Measurements from ENCODE around the gene SLC35E4. TPM values are rescaled to one million over a fixed set of nuclear protein-coding genes. Genes with fewer than 3 reads are reported as not detected.
"Not testable (repeated sequence)": the region's sequence is repeated elsewhere in the genome, so short reads cannot be mapped to it uniquely, and the experiment has no call there.

SLC35E4 gene, protein sequence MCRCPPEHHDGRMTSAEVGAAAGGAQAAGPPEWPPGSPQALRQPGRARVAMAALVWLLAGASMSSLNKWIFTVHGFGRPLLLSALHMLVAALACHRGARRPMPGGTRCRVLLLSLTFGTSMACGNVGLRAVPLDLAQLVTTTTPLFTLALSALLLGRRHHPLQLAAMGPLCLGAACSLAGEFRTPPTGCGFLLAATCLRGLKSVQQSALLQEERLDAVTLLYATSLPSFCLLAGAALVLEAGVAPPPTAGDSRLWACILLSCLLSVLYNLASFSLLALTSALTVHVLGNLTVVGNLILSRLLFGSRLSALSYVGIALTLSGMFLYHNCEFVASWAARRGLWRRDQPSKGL
- polyA plus RNA-seq (2013): 1.2 TPM

DNA sequence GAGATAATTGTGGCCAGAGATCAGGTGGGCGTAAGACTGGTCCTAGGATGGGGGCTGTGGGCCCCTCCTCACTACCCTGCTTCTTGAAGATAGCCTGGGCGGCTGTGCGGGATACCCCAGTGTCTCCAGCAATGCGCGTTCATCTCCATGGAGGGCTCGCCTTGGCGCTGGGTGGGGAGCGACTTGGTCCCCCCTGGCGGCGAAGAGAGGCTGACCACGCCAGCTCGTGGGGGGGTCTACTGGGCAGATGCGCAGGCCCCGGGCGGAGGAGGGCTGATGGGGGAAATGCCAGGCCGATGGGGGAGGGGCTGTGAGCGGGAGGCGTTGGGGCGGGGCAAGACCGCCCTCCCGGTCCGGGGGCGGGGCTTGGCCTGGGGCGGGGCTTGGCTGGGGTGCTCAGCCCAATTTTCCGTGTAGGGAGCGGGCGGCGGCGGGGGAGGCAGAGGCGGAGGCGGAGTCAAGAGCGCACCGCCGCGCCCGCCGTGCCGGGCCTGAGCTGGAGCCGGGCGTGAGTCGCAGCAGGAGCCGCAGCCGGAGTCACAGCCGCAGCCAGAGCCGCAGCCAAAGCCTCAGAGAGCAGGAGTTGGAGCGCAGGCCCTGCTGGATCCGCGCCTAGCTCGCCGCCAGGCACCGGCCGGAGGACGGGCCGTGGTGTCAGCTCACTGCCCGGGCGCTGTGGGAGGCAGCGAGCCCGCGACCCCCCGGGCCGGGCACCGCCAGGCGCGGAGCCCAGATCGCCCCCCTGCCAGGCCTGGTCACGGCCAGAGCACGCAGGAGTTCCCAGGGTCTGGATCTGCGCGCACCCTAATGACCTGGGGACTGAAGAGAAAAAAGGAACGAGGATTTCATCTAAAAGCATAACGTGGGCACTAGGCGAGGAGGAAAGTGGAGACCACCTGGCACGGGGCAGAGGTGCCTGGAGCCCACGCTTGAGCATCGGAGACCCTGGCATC is at the start of gene SLC35E4:
SLC35E4 (plus strand) TSS at position 509 of the 953 bp plus-strand sequence. CDS start 670 bp downstream, outside the sequence.
- POLR2A ChIA-PET: interaction anchor here (0.6 to 1.3 kb wide), 4 partner anchors 59 to 586 kb away, joined by 3 to 10 read pairs (median 5); partner anchors contain the start of gene OSBP2
- CTCF ChIA-PET: interaction anchor here (0.6 to 7.6 kb wide), 25 partner anchors 8 to 458 kb away, joined by 3 to 160 read pairs (median 5); partner anchors contain the start of gene DUSP18
- Histone ChIP-seq H3K9me3 (ENCODE audit: control extremely low read depth in 1 of 5, control insufficient read depth in 4 of 5, insufficient read depth in 2 of 5, low read depth in 1 of 5, low read length in 4 of 5) (peaks cover 0 to 2% (median 0%) of the 10 kb centered on the region in 5 experiments), H3K27ac (ENCODE audit: insufficient read depth in 1 of 2, low read depth in 1 of 2, low read length in 2 of 2, poor library complexity in 1 of 2, severe bottlenecking in 2 of 2) (peak within 1 kb of the TSS in 1 of 2 experiments; percentile 58), H3K4me1 (ENCODE audit: control extremely low read depth in 1 of 4, control insufficient read depth in 4 of 4, insufficient read depth in 4 of 4, low read length in 3 of 4) (peaks cover 0 to 24% (median 23%) of the 10 kb centered on the region in 4 experiments), H3K36me3 (ENCODE audit: control insufficient read depth in 4 of 4, insufficient read depth in 4 of 4, low read length in 3 of 4) (no peaks in the 10 kb centered on the region), H3K27me3 (replicated peaks in 2 of 5; ENCODE audit: control insufficient read depth in 4 of 5, insufficient read depth in 5 of 5, low read length in 4 of 5) (no peaks in the 10 kb centered on the region), H3K4me3 (ENCODE audit: control insufficient read depth in 1 of 7, extremely low read depth in 1 of 7, insufficient read depth in 4 of 7, low read depth in 2 of 7, low read length in 6 of 7) (peak within 1 kb of the TSS; percentile 37 to 81 (median 68))
- WGBS (ENCODE audit: insufficient coverage): 1% methylated on average over 46 of the region's 75 CpGs
- peak; percentile 85 to 87 (median 86) for DNase-seq

DNA sequence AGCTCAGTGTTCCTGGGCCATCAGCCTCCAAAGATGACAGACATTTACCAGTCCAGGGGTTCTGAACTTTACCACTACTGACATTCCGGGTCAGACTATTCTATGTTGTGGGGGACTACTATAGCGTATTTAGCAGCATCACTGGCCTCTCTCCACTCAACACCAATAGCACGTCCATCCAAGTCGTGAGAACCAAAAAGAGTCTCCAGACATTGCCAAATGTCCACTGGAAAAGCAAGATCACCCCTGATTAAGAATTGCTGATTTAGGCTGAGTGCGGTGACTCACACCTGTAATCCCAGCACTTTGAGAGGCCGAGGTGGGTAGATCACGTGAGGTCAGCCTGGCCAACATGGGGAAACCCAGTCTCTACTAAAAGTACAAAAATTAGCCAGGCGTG is 49.2 kb upstream of the SLC35E4 start:
- WGBS (ENCODE audit: insufficient coverage): 97% methylated on average over 8 of the region's 8 CpGs
- H3K36me3 ChIP-seq (ENCODE audit: control insufficient read depth in 4 of 4, insufficient read depth in 4 of 4, low read length in 3 of 4): peaks cover 25 to 81% (median 67%) of the 10 kb centered on the region in 4 experiments
- no peaks in the 10 kb centered on the region for H3K27me3 ChIP-seq (replicated peaks in 2 of 5; ENCODE audit: control insufficient read depth in 4 of 5, insufficient read depth in 5 of 5, low read length in 4 of 5)
- H3K9me3 ChIP-seq (ENCODE audit: control extremely low read depth in 1 of 5, control insufficient read depth in 4 of 5, insufficient read depth in 2 of 5, low read depth in 1 of 5, low read length in 4 of 5): no peaks in the 10 kb centered on the region
- CTCF ChIA-PET: no interaction called here
- H3K27ac ChIP-seq (ENCODE audit: insufficient read depth in 1 of 2, low read depth in 1 of 2, low read length in 2 of 2, poor library complexity in 1 of 2, severe bottlenecking in 2 of 2): no peak overlapping the region
- no peak overlapping the region for H3K4me3 ChIP-seq (ENCODE audit: control insufficient read depth in 1 of 7, extremely low read depth in 1 of 7, insufficient read depth in 4 of 7, low read depth in 2 of 7, low read length in 6 of 7)
- POLR2A ChIA-PET: no interaction called here
- H3K4me1 ChIP-seq (ENCODE audit: control extremely low read depth in 1 of 4, control insufficient read depth in 4 of 4, insufficient read depth in 4 of 4, low read length in 3 of 4): peaks cover 10 to 15% (median 13%) of the 10 kb centered on the region in 4 experiments
- no peak for DNase-seq

DNA sequence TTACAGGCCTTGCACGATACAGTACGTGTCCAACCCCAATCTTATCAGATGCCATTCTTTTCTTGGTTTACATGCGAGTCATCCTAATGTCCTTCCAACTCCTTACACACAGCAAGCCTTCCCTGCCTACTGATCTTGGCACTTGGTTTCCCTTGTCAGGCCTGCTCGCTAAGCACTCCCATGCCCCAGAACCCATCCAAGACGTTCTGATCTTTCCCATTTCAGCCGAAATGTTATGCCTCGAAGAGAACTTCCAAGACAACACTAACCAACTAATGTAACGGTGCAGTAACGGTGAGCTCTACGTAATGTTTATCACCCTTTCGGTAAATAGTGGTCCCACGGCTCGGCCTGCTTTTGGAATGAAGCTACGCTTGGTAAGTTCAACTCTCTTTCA is 44.4 kb upstream of the SLC35E4 start:
- Histone ChIP-seq H3K27me3 (replicated peaks in 2 of 5; ENCODE audit: control insufficient read depth in 4 of 5, insufficient read depth in 5 of 5, low read length in 4 of 5) (peaks cover 0 to 2% (median 0%) of the 10 kb centered on the region in 5 experiments), H3K4me3 (ENCODE audit: control insufficient read depth in 1 of 7, extremely low read depth in 1 of 7, insufficient read depth in 4 of 7, low read depth in 2 of 7, low read length in 6 of 7) (peak overlapping the region; percentile 64 to 99 (median 84)), H3K9me3 (ENCODE audit: control extremely low read depth in 1 of 5, control insufficient read depth in 4 of 5, insufficient read depth in 2 of 5, low read depth in 1 of 5, low read length in 4 of 5) (no peaks in the 10 kb centered on the region), H3K4me1 (ENCODE audit: control extremely low read depth in 1 of 4, control insufficient read depth in 4 of 4, insufficient read depth in 4 of 4, low read length in 3 of 4) (peaks cover 13 to 18% (median 15%) of the 10 kb centered on the region in 4 experiments), H3K27ac (ENCODE audit: insufficient read depth in 1 of 2, low read depth in 1 of 2, low read length in 2 of 2, poor library complexity in 1 of 2, severe bottlenecking in 2 of 2) (peak overlapping the region; percentile 93 to 97), H3K36me3 (ENCODE audit: control insufficient read depth in 4 of 4, insufficient read depth in 4 of 4, low read length in 3 of 4) (peaks cover 11 to 34% (median 25%) of the 10 kb centered on the region in 4 experiments)
- WGBS (ENCODE audit: insufficient coverage): 7% methylated on average over 14 of the region's 14 CpGs
- ChIA-PET CTCF (interaction anchor here (1.7 to 2.0 kb wide), 2 partner anchors 10 to 13 kb away, joined by 4 to 7 read pairs; no protein-coding TSS in a partner anchor), POLR2A (interaction anchor here (0.6 to 1.0 kb wide), 3 partner anchors 17 to 215 kb away, joined by 4 to 5 read pairs (median 5); no protein-coding TSS in a partner anchor)
- DNase-seq: peak in 1 of 3 donors; percentile 32

DNA sequence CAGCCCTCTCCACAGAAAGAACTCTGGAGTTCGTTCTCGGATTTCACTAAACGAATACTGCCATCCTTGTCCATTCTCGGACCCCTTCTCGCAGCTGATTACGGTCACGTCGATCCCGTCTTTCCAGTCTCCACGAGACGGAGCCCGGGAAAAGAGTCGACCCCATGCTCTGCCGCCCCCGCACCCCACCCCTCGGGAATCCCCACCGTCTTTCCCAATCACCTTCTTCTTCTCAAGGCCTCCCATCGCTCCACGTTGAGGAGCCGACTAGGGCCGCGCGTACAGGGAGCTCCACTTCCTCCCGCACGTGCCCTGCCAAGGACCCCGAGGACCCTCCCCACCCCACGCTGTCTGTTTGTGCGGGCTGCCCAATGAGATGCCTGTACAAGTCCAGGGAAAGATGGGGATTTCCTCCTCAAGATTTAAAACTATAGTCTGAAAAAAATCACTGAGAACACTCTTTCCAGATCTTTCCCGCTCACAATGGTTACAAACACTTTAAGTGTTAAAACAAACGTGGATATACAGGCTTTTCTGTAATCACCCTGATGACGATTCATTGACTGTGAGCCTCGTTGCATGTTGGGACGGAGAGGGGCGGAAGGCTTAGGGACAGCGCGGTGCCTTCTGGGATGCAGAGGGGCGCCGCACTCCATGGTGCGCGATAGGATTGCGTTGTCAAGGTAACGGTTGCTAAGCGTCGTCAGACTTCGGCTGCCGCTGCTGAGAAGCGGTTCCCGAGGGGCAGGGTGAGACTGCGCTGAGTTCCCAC is 43.8 kb upstream of the SLC35E4 start, which contains the start of gene PES1:
PES1 (minus strand) TSS at position 323 of the 772 bp plus-strand sequence; CDS start at position 246, 77 bp downstream.
- Histone ChIP-seq H3K4me1 (ENCODE audit: control extremely low read depth in 1 of 4, control insufficient read depth in 4 of 4, insufficient read depth in 4 of 4, low read length in 3 of 4) (peaks cover 13 to 18% (median 15%) of the 10 kb centered on the region in 4 experiments), H3K36me3 (ENCODE audit: control insufficient read depth in 4 of 4, insufficient read depth in 4 of 4, low read length in 3 of 4) (peaks cover 9 to 28% (median 20%) of the 10 kb centered on the region in 4 experiments), H3K4me3 (ENCODE audit: control insufficient read depth in 1 of 7, extremely low read depth in 1 of 7, insufficient read depth in 4 of 7, low read depth in 2 of 7, low read length in 6 of 7) (peak within 1 kb of the TSS; percentile 64 to 99 (median 84)), H3K9me3 (ENCODE audit: control extremely low read depth in 1 of 5, control insufficient read depth in 4 of 5, insufficient read depth in 2 of 5, low read depth in 1 of 5, low read length in 4 of 5) (no peaks in the 10 kb centered on the region), H3K27me3 (replicated peaks in 2 of 5; ENCODE audit: control insufficient read depth in 4 of 5, insufficient read depth in 5 of 5, low read length in 4 of 5) (peaks cover 0 to 2% (median 0%) of the 10 kb centered on the region in 5 experiments), H3K27ac (ENCODE audit: insufficient read depth in 1 of 2, low read depth in 1 of 2, low read length in 2 of 2, poor library complexity in 1 of 2, severe bottlenecking in 2 of 2) (peak within 1 kb of the TSS; percentile 93 to 97)
- peak; percentile 99 to 100 (median 99) for DNase-seq
- POLR2A ChIA-PET: interaction anchor here (0.6 to 1.0 kb wide), 3 partner anchors 16 to 215 kb away, joined by 4 to 5 read pairs (median 5); no protein-coding TSS in a partner anchor
- CTCF ChIA-PET: interaction anchor here (1.0 to 2.0 kb wide), 3 partner anchors 9 to 13 kb away, joined by 3 to 7 read pairs (median 4); no protein-coding TSS in a partner anchor
- under 1% methylated on average over 38 of the region's 49 CpGs for WGBS (ENCODE audit: insufficient coverage)

- H3K9me3 ChIP-seq (ENCODE audit: control extremely low read depth in 1 of 5, control insufficient read depth in 4 of 5, insufficient read depth in 2 of 5, low read depth in 1 of 5, low read length in 4 of 5); DNase-seq; H3K27me3 ChIP-seq (replicated peaks in 2 of 5; ENCODE audit: control insufficient read depth in 4 of 5, insufficient read depth in 5 of 5, low read length in 4 of 5): not testable (repeated sequence)
- Histone ChIP-seq H3K27ac (ENCODE audit: insufficient read depth in 1 of 2, low read depth in 1 of 2, low read length in 2 of 2, poor library complexity in 1 of 2, severe bottlenecking in 2 of 2) (peak overlapping the region in 1 of 2 experiments; percentile 97), H3K4me3 (ENCODE audit: control insufficient read depth in 1 of 7, extremely low read depth in 1 of 7, insufficient read depth in 4 of 7, low read depth in 2 of 7, low read length in 6 of 7) (peak overlapping the region in 3 of 7 experiments; percentile 21 to 95 (median 49)), H3K4me1 (ENCODE audit: control extremely low read depth in 1 of 4, control insufficient read depth in 4 of 4, insufficient read depth in 4 of 4, low read length in 3 of 4) (peaks cover 13 to 18% (median 15%) of the 10 kb centered on the region in 4 experiments), H3K36me3 (ENCODE audit: control insufficient read depth in 4 of 4, insufficient read depth in 4 of 4, low read length in 3 of 4) (peaks cover 4 to 22% (median 16%) of the 10 kb centered on the region in 4 experiments)
- 37% methylated on average over 15 of the region's 18 CpGs for WGBS (ENCODE audit: insufficient coverage)
- ChIA-PET CTCF (interaction anchor here (1.0 to 1.7 kb wide), 3 partner anchors 8 to 17 kb away, joined by 3 to 4 read pairs (median 3); no protein-coding TSS in a partner anchor), POLR2A (interaction anchor here (1.0 kb wide), 1 partner anchor 16 kb away, joined by 5 read pairs; no protein-coding TSS in a partner anchor)
Observed at GRCh38 chr22:30592360-30592713, 43.2 kb upstream of the SLC35E4 start.

GRCh38 chr22:30596199-30596598 is 39.4 kb upstream of the SLC35E4 start:
- POLR2A ChIA-PET: no interaction called here
- no CpG with 5 or more reads among the region's 2 CpGs for WGBS (ENCODE audit: insufficient coverage)
- H3K4me1 ChIP-seq (ENCODE audit: control extremely low read depth in 1 of 4, control insufficient read depth in 4 of 4, insufficient read depth in 4 of 4, low read length in 3 of 4): peaks cover 3 to 5% (median 5%) of the 10 kb centered on the region in 4 experiments
- no peak overlapping the region for H3K27ac ChIP-seq (ENCODE audit: insufficient read depth in 1 of 2, low read depth in 1 of 2, low read length in 2 of 2, poor library complexity in 1 of 2, severe bottlenecking in 2 of 2)
- H3K27me3 ChIP-seq (replicated peaks in 2 of 5; ENCODE audit: control insufficient read depth in 4 of 5, insufficient read depth in 5 of 5, low read length in 4 of 5): peaks cover 0 to 2% (median 0%) of the 10 kb centered on the region in 5 experiments
- no peaks in the 10 kb centered on the region for H3K36me3 ChIP-seq (ENCODE audit: control insufficient read depth in 4 of 4, insufficient read depth in 4 of 4, low read length in 3 of 4)
- no peak for DNase-seq
- no peaks in the 10 kb centered on the region for H3K9me3 ChIP-seq (ENCODE audit: control extremely low read depth in 1 of 5, control insufficient read depth in 4 of 5, insufficient read depth in 2 of 5, low read depth in 1 of 5, low read length in 4 of 5)
- CTCF ChIA-PET: interaction anchor here (0.8 to 2.6 kb wide), 3 partner anchors 8 to 37 kb away, joined by 3 to 8 read pairs (median 3); partner anchors contain the start of gene TCN2
- no peak overlapping the region for H3K4me3 ChIP-seq (ENCODE audit: control insufficient read depth in 1 of 7, extremely low read depth in 1 of 7, insufficient read depth in 4 of 7, low read depth in 2 of 7, low read length in 6 of 7)

All from common myeloid progenitor, CD34-positive (primary cell).